ENCODE results near the gene CHKA.
A peak's percentile ranks its signal among the peaks of the same experiment; 100 is the strongest.

CHKA gene

DNA sequence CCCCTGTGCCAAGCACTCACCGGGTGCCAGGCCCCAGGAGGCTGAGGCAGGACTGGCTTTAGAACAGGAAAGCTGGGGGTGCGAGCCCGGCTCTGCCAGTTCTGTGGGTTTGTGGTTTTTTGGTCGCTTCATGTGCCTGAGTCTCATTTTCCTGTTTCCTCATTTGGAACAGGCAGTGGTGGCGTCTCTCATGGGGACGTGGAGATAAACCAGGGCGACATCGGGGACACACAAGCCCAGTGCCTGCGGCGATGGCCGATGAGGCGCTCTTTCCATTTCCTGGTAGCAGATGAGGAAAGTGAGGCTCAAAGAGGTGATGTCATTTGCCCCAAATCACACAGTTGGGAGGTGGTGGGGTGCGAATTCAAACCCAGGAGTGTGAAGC lies 20.8 kb upstream of the CHKA start:
- peak; percentile 58 for DNase-seq
- H3K9me3 ChIP-seq (replicated peaks; ENCODE audit: insufficient read depth, low read length), result no peaks in the 10 kb centered on the region
- 0 out of 2 replicates have a peak, but pooled peaks cover 3% of the 10 kb centered on the region for H3F3A ChIP-seq (ENCODE audit: insufficient read depth, low read length)
- no peaks in the 10 kb centered on the region for H3K79me2 ChIP-seq (ENCODE audit: low read length)
- peak overlapping the region; percentile 35 for H3K4me3 ChIP-seq (ENCODE audit: low read length)
- H3K9ac ChIP-seq (ENCODE audit: low read length), result peak overlapping the region; percentile 48; the same call in 1 of the 2 replicates
- no peaks in the 10 kb centered on the region for H3K36me3 ChIP-seq (replicated peaks; ENCODE audit: insufficient read depth, low read length)
- peak overlapping the region; percentile 65 for H2AFZ ChIP-seq (ENCODE audit: low read length)
- H3K4me2 ChIP-seq (ENCODE audit: low read depth, low read length), result peak overlapping the region; percentile 82
- H3K9me2 ChIP-seq (replicated peaks; ENCODE audit: insufficient read depth, low read length), result no peaks in the 10 kb centered on the region
- no peaks in the 10 kb centered on the region for H4K20me1 ChIP-seq (ENCODE audit: insufficient read depth, low read length)
- H3K27me3 ChIP-seq (replicated peaks; ENCODE audit: insufficient read depth, low read length), result no peaks in the 10 kb centered on the region
- no peak for TF ChIP-seq EZH2 (optimal IDR thresholded peaks at IDR 0.05; ENCODE audit: low read depth, low read length)
- TF ChIP-seq, protein P1, sequence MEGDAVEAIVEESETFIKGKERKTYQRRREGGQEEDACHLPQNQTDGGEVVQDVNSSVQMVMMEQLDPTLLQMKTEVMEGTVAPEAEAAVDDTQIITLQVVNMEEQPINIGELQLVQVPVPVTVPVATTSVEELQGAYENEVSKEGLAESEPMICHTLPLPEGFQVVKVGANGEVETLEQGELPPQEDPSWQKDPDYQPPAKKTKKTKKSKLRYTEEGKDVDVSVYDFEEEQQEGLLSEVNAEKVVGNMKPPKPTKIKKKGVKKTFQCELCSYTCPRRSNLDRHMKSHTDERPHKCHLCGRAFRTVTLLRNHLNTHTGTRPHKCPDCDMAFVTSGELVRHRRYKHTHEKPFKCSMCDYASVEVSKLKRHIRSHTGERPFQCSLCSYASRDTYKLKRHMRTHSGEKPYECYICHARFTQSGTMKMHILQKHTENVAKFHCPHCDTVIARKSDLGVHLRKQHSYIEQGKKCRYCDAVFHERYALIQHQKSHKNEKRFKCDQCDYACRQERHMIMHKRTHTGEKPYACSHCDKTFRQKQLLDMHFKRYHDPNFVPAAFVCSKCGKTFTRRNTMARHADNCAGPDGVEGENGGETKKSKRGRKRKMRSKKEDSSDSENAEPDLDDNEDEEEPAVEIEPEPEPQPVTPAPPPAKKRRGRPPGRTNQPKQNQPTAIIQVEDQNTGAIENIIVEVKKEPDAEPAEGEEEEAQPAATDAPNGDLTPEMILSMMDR (IDR thresholded peaks at IDR 0.05; ENCODE audit: low read length), result no peak
- no peak for TF ChIP-seq EZH2phosphoT487 (IDR thresholded peaks at IDR 0.05; ENCODE audit: low read length)
- H3K27ac ChIP-seq (ENCODE audit: low read length), result peak overlapping the region; percentile 38; the same call in 1 of the 2 replicates
- peaks cover 19% of the 10 kb centered on the region for H3K4me1 ChIP-seq (ENCODE audit: low read length)

DNA sequence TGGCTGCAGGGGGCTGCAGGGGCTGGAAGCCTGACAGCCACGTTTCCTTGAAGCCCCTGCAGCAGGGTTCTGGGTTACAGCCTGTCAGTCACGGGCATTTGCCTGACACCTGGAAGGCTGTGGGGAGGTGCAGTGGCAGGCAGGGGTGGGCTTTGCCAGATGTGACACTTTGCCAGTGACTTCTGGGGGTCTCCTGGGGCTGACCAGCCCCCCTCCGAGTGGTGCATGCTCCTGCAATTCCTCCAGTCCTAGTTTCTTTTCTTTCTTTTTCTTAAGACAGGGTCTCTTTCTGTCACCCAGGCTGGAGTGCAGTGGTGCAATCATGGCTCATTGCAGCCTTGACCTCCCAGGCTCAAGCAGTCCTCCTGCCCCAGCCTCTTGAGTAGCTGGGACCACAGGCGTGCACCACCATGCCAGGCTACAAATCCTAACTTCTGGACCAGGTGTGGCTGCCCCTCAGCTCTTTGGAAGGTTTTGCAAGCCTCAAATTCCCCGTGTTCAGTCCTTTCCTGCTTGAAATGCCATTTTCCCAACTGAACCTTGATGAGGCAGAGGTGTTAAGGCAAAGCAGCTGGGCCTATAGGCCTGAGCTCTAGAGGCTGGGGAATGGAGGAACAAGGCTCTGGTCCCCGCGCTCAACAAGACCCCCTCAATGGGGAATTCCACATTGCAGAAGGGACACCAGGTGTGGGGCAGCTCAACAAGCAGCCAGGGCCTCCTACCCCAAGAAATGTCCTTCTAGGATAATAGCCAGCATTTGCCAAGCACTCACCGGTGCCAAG lies 20.2 kb upstream of the CHKA start:
- no peaks in the 10 kb centered on the region for H3K79me2 ChIP-seq (ENCODE audit: low read length)
- H3K9me2 ChIP-seq (replicated peaks; ENCODE audit: insufficient read depth, low read length), result no peaks in the 10 kb centered on the region
- DNase-seq, result no peak
- no peaks in the 10 kb centered on the region for H4K20me1 ChIP-seq (ENCODE audit: insufficient read depth, low read length)
- TF ChIP-seq, protein P1 (IDR thresholded peaks at IDR 0.05; ENCODE audit: low read length), result no peak
- TF ChIP-seq EZH2phosphoT487 (IDR thresholded peaks at IDR 0.05; ENCODE audit: low read length) (no peak), EZH2 (optimal IDR thresholded peaks at IDR 0.05; ENCODE audit: low read depth, low read length) (no peak)
- H3K27ac ChIP-seq (ENCODE audit: low read length), result peak overlapping the region; percentile 38; the same call in 1 of the 2 replicates
- peak overlapping the region; percentile 35 for H3K4me3 ChIP-seq (ENCODE audit: low read length)
- H3K4me2 ChIP-seq (ENCODE audit: low read depth, low read length), result peak overlapping the region; percentile 82
- no peaks in the 10 kb centered on the region for H3K27me3 ChIP-seq (replicated peaks; ENCODE audit: insufficient read depth, low read length)
- no peaks in the 10 kb centered on the region for H3K36me3 ChIP-seq (replicated peaks; ENCODE audit: insufficient read depth, low read length)
- H3F3A ChIP-seq (ENCODE audit: insufficient read depth, low read length), result 0 out of 2 replicates have a peak, but pooled peaks cover 3% of the 10 kb centered on the region
- peak overlapping the region; percentile 65 for H2AFZ ChIP-seq (ENCODE audit: low read length)
- peaks cover 19% of the 10 kb centered on the region for H3K4me1 ChIP-seq (ENCODE audit: low read length)
- H3K9me3 ChIP-seq (replicated peaks; ENCODE audit: insufficient read depth, low read length), result no peaks in the 10 kb centered on the region
- H3K9ac ChIP-seq (ENCODE audit: low read length), result peak overlapping the region; percentile 48; the same call in 1 of the 2 replicates

DNA sequence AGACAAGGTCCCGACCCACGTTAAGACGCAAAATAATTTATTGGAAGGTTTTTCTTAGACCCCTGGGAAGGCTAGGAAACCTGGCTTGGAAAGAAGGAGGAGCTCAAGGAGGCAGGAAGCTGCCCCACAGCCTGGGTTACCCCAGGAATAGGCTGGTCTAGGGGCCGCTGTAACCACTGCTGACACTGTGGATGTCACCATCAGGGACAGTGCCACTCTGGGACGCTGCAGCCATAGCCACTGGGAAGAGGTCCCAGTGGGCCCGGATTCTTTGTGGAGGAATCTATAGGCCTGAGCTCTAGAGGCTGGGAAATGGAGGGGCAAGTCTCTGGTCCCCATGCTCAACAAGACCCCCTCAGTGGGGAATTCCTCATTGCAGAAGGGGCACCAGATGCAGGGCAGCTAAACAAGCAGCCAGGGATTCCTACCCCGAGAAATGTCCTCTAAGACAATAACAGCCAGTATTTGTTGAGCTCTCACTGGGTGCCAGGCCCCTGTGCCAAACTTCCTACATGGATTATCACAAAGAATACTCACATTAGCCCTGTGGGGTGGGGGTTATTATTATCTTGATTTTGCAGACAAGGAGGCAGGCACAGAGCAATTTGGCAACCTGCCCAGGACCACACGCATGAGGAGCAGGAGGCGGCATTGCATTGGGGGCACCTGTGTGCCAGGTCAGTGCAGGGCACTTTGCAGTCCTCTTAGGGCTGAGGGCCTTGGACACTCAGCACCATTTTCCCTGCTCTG lies 19.5 kb upstream of the CHKA start:
- Histone ChIP-seq H3K36me3 (replicated peaks; ENCODE audit: insufficient read depth, low read length) (no peaks in the 10 kb centered on the region), H3K9me2 (replicated peaks; ENCODE audit: insufficient read depth, low read length) (no peaks in the 10 kb centered on the region), H3K79me2 (ENCODE audit: low read length) (no peaks in the 10 kb centered on the region), H3K4me2 (ENCODE audit: low read depth, low read length) (no peak overlapping the region), H3K9me3 (replicated peaks; ENCODE audit: insufficient read depth, low read length) (no peaks in the 10 kb centered on the region), H3K4me1 (ENCODE audit: low read length) (peaks cover 19% of the 10 kb centered on the region), H2AFZ (ENCODE audit: low read length) (no peak overlapping the region), H3K4me3 (ENCODE audit: low read length) (no peak overlapping the region), H4K20me1 (ENCODE audit: insufficient read depth, low read length) (no peaks in the 10 kb centered on the region), H3K27me3 (replicated peaks; ENCODE audit: insufficient read depth, low read length) (no peaks in the 10 kb centered on the region), H3K27ac (ENCODE audit: low read length) (no peak overlapping the region), H3K9ac (ENCODE audit: low read length) (no peak overlapping the region), H3F3A (ENCODE audit: insufficient read depth, low read length) (0 out of 2 replicates have a peak, but pooled peaks cover 3% of the 10 kb centered on the region)
- no peak for TF ChIP-seq EZH2phosphoT487 (IDR thresholded peaks at IDR 0.05; ENCODE audit: low read length)
- TF ChIP-seq, protein P1 (IDR thresholded peaks at IDR 0.05; ENCODE audit: low read length), result no peak
- no peak for TF ChIP-seq EZH2 (optimal IDR thresholded peaks at IDR 0.05; ENCODE audit: low read depth, low read length)
- DNase-seq, result no peak

Data from MM.1S (cell line).